Keratinocyte (primary cell): ENCODE data around the gene NHERF2. TPM values are rescaled to one million over a fixed set of nuclear protein-coding genes. Genes with fewer than 3 reads are reported as not detected.

ENCODE experiments used
- DNase-seq: peaks from one replicate; pipeline ENCODE4 v3.0.0-alpha.2; 2011; ENCODE audit warnings: low read depth, missing footprints, low spot score
- FAIRE-seq: peaks from 2 replicates; lab custom pipeline; 2011; peaks lifted over from hg19 to GRCh38; lab: Jason Lieb, UNC
- H2AFZ ChIP-seq: 2 replicates; pipeline ENCODE4 v1.6.0; 2012; ENCODE audit warnings: low read length, control low read depth, inconsistent platforms; ENCODE audit not compliant: control insufficient read depth
- H3K27ac ChIP-seq: 2 replicates; pipeline ENCODE4 v1.5.1; 2011; ENCODE audit warnings: low read length; ENCODE audit not compliant: control insufficient read depth, insufficient read depth
- H3K27me3 ChIP-seq: 3 replicates; pipeline ENCODE4 v1.6.0; 2011; ENCODE audit warnings: low read length; ENCODE audit not compliant: control insufficient read depth, insufficient read depth; ENCODE audit errors: extremely low read depth
- H3K36me3 ChIP-seq, 2 experiments: 2 replicates in 1 of 2; 3 replicates in 1 of 2; pipeline ENCODE4 v1.5.1; 2011; ENCODE audit warnings: low read length in 2 of 2, mild to moderate bottlenecking in 1 of 2; ENCODE audit not compliant: control insufficient read depth in 2 of 2, insufficient read depth in 2 of 2; ENCODE audit errors: extremely low read depth in 1 of 2
- H3K4me1 ChIP-seq: 3 replicates; pipeline ENCODE4 v1.5.1; 2011; ENCODE audit warnings: low read length; ENCODE audit not compliant: control insufficient read depth, insufficient read depth; ENCODE audit errors: extremely low read depth
- H3K4me2 ChIP-seq: 3 replicates; pipeline ENCODE4 v1.6.0; 2011; ENCODE audit warnings: low read depth, low read length; ENCODE audit not compliant: control insufficient read depth, insufficient read depth; ENCODE audit errors: extremely low read depth
- H3K4me3 ChIP-seq, 3 experiments: fragments of 200-600 bp in 1 of 3; sonication (generic) in 1 of 3; 2 replicates in 2 of 3; 3 replicates in 1 of 3; pipeline ENCODE4 v1.5.1; 2011 to 2016; ENCODE audit warnings: low read length in 3 of 3, mild to moderate bottlenecking in 3 of 3, control low read depth in 2 of 3, inconsistent platforms in 1 of 3, low read depth in 1 of 3, mixed read lengths in 1 of 3, mixed run types in 1 of 3, moderate library complexity in 1 of 3; ENCODE audit not compliant: control insufficient read depth in 2 of 3, insufficient read depth in 2 of 3; ENCODE audit errors: extremely low read depth in 1 of 3
- H3K79me2 ChIP-seq: 2 replicates; pipeline ENCODE4 v1.6.0; 2012; ENCODE audit warnings: low read length; ENCODE audit not compliant: control insufficient read depth, insufficient read depth
- H3K9ac ChIP-seq: 3 replicates; pipeline ENCODE4 v1.6.0; 2011; ENCODE audit warnings: low read length; ENCODE audit not compliant: control insufficient read depth, insufficient read depth; ENCODE audit errors: extremely low read depth
- H3K9me1 ChIP-seq: 3 replicates; pipeline ENCODE4 v1.6.0; 2011; ENCODE audit warnings: low read length; ENCODE audit not compliant: control insufficient read depth, insufficient read depth; ENCODE audit errors: extremely low read depth
- H3K9me3 ChIP-seq: 2 replicates; pipeline ENCODE4 v1.5.1; 2012; ENCODE audit warnings: low read depth, low read length; ENCODE audit not compliant: control insufficient read depth
- H4K20me1 ChIP-seq: 3 replicates; pipeline ENCODE4 v1.6.0; 2011; ENCODE audit warnings: low read length; ENCODE audit not compliant: control insufficient read depth, insufficient read depth; ENCODE audit errors: extremely low read depth
- CTCF ChIP-seq, 3 experiments: IDR thresholded peaks in 1 of 3; conservative IDR thresholded peaks in 1 of 3; optimal IDR thresholded peaks in 1 of 3; 2 replicates in 2 of 3; 3 replicates in 1 of 3; pipeline versions ENCODE3 to v1.5.1; 2011; ENCODE audit warnings: low read length in 3 of 3, mild to moderate bottlenecking in 3 of 3, moderate library complexity in 2 of 3, control low read depth in 1 of 3, inconsistent platforms in 1 of 3; ENCODE audit not compliant: insufficient read depth in 2 of 3; ENCODE audit errors: extremely low read depth in 1 of 3
- EZH2 ChIP-seq: IDR thresholded peaks from one replicate; pipeline ENCODE4 v1.6.1; 2012; ENCODE audit warnings: inconsistent platforms, mild to moderate bottlenecking, low read length, moderate library complexity
- dilution Hi-C: fragments of 300-500 bp; cut with MboI; formaldehyde crosslinking; loops from one replicate; pipeline ENCODE4 v1.7.0; 2020; ENCODE audit warnings: low sequenced_read_pairs; ENCODE audit not compliant: extremely low pct_ligation_motif_present
- polyA plus RNA-seq, 5 experiments: library from polyadenylated mRNA; depleted of rRNA in 3 of 5; stranded (reverse) in 3 of 5; stranded (forward) in 1 of 5; unstranded in 1 of 5; fragments of >200 nt; gene quantifications; 1 replicate in 1 of 5; 2 replicates in 3 of 5; 3 replicates in 1 of 5; pipeline versions ENCODE4 v1.2.1 to v1.2.3, GENCODE V29; 2011 to 2012; ENCODE audit warnings: missing spikeins in 2 of 5, low read depth in 1 of 5, low replicate concordance in 1 of 5

The NHERF2 gene
- polyA plus RNA-seq, 1 donor (not counting 4 experiments of a cell fraction or from before 2014, with no cell fraction given) = 5.9 TPM

DNA sequence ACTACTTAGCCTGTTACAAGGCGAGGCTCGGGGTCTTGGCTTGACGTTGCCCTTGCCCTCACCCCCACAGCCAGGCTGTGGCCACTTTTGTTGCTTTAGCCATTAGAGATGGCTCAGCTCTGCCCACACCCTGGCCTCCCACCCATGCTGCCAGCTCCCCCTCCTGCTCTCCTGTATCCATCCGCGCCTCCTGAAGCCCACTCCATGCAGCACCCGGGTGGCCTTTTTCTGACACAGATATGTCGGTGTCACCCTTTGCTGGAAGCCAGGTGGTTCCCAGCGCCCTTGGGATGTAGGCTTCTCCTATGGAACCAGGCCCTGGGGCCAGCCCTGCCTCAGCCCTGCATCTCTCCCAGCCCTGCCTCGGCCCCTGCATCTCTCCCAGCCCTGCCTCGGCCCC lies 30.7 kb downstream of the NHERF2 start:
- no peak overlapping the region for H3K4me3 ChIP-seq
- H3K27ac ChIP-seq = no peak overlapping the region
- TF ChIP-seq CTCF (optimal IDR thresholded peaks at IDR 0.05 in 1 of 3, IDR thresholded peaks at IDR 0.05 in 1 of 3, conservative IDR thresholded peaks at IDR 0.05 in 1 of 3; ENCODE audit: extremely low read depth in 1 of 3, insufficient read depth in 2 of 3, low read length in 3 of 3) (no peak), EZH2 (no peak)
- H3K4me1 ChIP-seq = no peaks in the 10 kb centered on the region
- H3K9me1 ChIP-seq = no peaks in the 10 kb centered on the region
- H3K79me2 ChIP-seq = no peaks in the 10 kb centered on the region
- no peaks in the 10 kb centered on the region for H3K9me3 ChIP-seq
- dilution Hi-C loops = no loop called here
- peaks cover 4% of the 10 kb centered on the region for H4K20me1 ChIP-seq
- no peak overlapping the region for H2AFZ ChIP-seq
- H3K36me3 ChIP-seq = peaks cover 4 to 29% of the 10 kb centered on the region in 2 experiments
- H3K4me2 ChIP-seq = no peak overlapping the region
- FAIRE-seq (no peak), DNase-seq (no peak)
- no peaks in the 10 kb centered on the region for H3K27me3 ChIP-seq
- H3K9ac ChIP-seq = no peak overlapping the region

GRCh38 chr16:2058420-2058819 lies 31.7 kb downstream of the NHERF2 start:
- dilution Hi-C loops = no loop called here
- no peak overlapping the region for H3K9ac ChIP-seq
- H3K79me2 ChIP-seq = no peaks in the 10 kb centered on the region
- H3K4me3 ChIP-seq = no peak overlapping the region
- H3K9me3 ChIP-seq = no peaks in the 10 kb centered on the region
- H3K27ac ChIP-seq = no peak overlapping the region
- no peak overlapping the region for H3K4me2 ChIP-seq
- no peaks in the 10 kb centered on the region for H3K9me1 ChIP-seq
- peaks cover 4 to 32% of the 10 kb centered on the region in 2 experiments for H3K36me3 ChIP-seq
- FAIRE-seq (no peak), DNase-seq (no peak)
- TF ChIP-seq EZH2 (no peak), CTCF (optimal IDR thresholded peaks at IDR 0.05 in 1 of 3, IDR thresholded peaks at IDR 0.05 in 1 of 3, conservative IDR thresholded peaks at IDR 0.05 in 1 of 3; ENCODE audit: extremely low read depth in 1 of 3, insufficient read depth in 2 of 3, low read length in 3 of 3) (no peak)
- no peaks in the 10 kb centered on the region for H3K27me3 ChIP-seq
- no peaks in the 10 kb centered on the region for H3K4me1 ChIP-seq
- no peak overlapping the region for H2AFZ ChIP-seq
- H4K20me1 ChIP-seq = peaks cover 4% of the 10 kb centered on the region
